EL (cell line): ENCODE measurements around the gene RNF213.
"Not testable (repeated sequence)": the region's sequence is repeated elsewhere in the genome, so short reads cannot be mapped to it uniquely, and the experiment has no call there.

Source experiments
- DNase-seq: peaks from one replicate; pipeline ENCODE4 v3.0.0-alpha.2; 2016

The RNF213 gene

GRCh38 chr17:80272366-80272765 is 11.7 kb downstream of the RNF213 start:
- DNase-seq: no peak

GRCh38 chr17:80274331-80274730 is 13.7 kb downstream of the RNF213 start:
- DNase-seq: no peak

- DNase-seq: no peak
Observed at GRCh38 chr17:80274871-80275449, 14.3 kb downstream of the RNF213 start.

GRCh38 chr17:80275857-80276256 is 15.2 kb downstream of the RNF213 start:
- not testable (repeated sequence) for DNase-seq

GRCh38 chr17:80277751-80278671 is 17.4 kb downstream of the RNF213 start:
- DNase-seq: no peak

- DNase-seq: peak; percentile 62
Observed at GRCh38 chr17:80279895-80280294, 19.2 kb downstream of the RNF213 start.

GRCh38 chr17:80281516-80281915 is 20.9 kb downstream of the RNF213 start:
- DNase-seq: no peak

GRCh38 chr17:80283116-80283852 is 22.6 kb downstream of the RNF213 start:
- DNase-seq: no peak

GRCh38 chr17:80284631-80285030 is 24.0 kb downstream of the RNF213 start:
- no peak for DNase-seq

- no peak for DNase-seq
Observed at GRCh38 chr17:80285237-80285920, 24.7 kb downstream of the RNF213 start.

GRCh38 chr17:80286638-80286960 is 25.9 kb downstream of the RNF213 start:
- no peak for DNase-seq

- no peak for DNase-seq
Observed at GRCh38 chr17:80287038-80287437, 26.4 kb downstream of the RNF213 start.

GRCh38 chr17:80287806-80288567 is 27.3 kb downstream of the RNF213 start:
- no peak for DNase-seq

- DNase-seq: no peak
Observed at GRCh38 chr17:80289616-80290015, 29.0 kb downstream of the RNF213 start.

- no peak for DNase-seq
Observed at GRCh38 chr17:80290156-80290555, 29.5 kb downstream of the RNF213 start.

GRCh38 chr17:80291260-80291659 is 30.6 kb downstream of the RNF213 start:
- no peak for DNase-seq

GRCh38 chr17:80291691-80292487 is 31.2 kb downstream of the RNF213 start:
- DNase-seq: no peak

GRCh38 chr17:80292521-80292971 is 31.9 kb downstream of the RNF213 start:
- no peak for DNase-seq

- DNase-seq: no peak
Observed at GRCh38 chr17:80294210-80294609, 33.6 kb downstream of the RNF213 start.

- DNase-seq: no peak
Observed at GRCh38 chr17:80294653-80295052, 34.0 kb downstream of the RNF213 start.

GRCh38 chr17:80295146-80295545 is 34.5 kb downstream of the RNF213 start:
- no peak for DNase-seq
